Retinal pigment epithelial cell (primary cell): Measurements from ENCODE around the gene DNAH3.
"Not testable (repeated sequence)": the region's sequence is repeated elsewhere in the genome, so short reads cannot be mapped to it uniquely, and the experiment has no call there.

Experiments used
- DNase-seq: peaks from one replicate; pipeline ENCODE4 v3.0.0-alpha.2; 2010; ENCODE audit warnings: low read depth
- H3K4me3 ChIP-seq: 2 replicates; pipeline ENCODE4 v1.5.1; 2011; ENCODE audit warnings: mild to moderate bottlenecking, low read length, control low read depth, moderate library complexity
- TF ChIP-seq, protein P1 (sequence below): conservative IDR thresholded peaks from 2 replicates; pipeline ENCODE4 v1.5.1; 2011; ENCODE audit warnings: low read depth, low read length, control low read depth, inconsistent platforms

DNAH3 gene

DNA sequence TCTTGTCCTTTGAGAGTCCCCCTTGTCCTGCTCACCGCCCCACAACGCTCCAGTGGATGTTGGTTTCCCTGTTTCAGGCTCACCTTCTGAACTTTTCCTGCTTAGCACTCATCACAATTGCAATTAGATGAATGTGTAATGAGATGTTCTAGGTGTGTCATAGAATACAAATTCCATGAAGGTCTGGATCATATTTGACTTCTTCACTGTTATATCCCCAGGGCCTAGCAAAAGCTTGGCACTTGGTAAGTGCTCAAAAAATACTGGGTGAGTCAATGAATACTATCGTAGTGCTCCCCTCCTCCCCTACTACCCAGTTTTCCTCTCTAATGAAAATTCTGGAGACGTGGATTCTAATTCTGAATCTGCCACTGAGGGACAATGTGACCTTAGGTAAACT, 33.1 kb downstream of the DNAH3 start:
- H3K4me3 ChIP-seq = no peak overlapping the region
- DNase-seq = no peak
- TF ChIP-seq, protein P1, sequence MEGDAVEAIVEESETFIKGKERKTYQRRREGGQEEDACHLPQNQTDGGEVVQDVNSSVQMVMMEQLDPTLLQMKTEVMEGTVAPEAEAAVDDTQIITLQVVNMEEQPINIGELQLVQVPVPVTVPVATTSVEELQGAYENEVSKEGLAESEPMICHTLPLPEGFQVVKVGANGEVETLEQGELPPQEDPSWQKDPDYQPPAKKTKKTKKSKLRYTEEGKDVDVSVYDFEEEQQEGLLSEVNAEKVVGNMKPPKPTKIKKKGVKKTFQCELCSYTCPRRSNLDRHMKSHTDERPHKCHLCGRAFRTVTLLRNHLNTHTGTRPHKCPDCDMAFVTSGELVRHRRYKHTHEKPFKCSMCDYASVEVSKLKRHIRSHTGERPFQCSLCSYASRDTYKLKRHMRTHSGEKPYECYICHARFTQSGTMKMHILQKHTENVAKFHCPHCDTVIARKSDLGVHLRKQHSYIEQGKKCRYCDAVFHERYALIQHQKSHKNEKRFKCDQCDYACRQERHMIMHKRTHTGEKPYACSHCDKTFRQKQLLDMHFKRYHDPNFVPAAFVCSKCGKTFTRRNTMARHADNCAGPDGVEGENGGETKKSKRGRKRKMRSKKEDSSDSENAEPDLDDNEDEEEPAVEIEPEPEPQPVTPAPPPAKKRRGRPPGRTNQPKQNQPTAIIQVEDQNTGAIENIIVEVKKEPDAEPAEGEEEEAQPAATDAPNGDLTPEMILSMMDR = no peak

DNA sequence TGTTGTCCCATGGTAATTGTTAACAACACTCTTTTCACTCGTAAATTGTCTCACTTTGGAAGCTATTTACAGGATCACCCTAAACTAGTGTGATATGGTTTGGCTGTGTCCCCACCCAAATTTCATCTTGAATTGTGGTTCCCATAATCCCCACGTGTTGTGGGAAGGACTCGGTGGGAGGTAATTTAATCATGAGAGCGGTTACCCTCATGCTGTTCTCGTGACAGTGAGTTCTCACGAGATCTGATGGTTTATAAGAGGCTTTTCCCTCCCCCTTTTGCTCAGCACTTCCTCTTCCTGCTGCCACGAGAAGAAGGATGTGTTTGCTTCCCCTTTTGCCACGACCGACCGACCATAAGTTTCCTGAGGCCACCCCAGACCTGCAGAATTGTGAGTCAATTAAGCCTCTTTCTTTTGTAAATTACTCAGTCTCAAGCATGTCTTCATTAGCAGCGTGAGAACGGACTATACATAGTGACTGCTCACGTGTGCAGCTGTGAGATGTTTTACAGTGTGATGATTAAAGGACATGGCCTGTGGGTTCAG, 34.4 kb downstream of the DNAH3 start:
- TF ChIP-seq, protein P1 = no peak
- no peak for DNase-seq
- peak overlapping the region; percentile 6 for H3K4me3 ChIP-seq

DNA sequence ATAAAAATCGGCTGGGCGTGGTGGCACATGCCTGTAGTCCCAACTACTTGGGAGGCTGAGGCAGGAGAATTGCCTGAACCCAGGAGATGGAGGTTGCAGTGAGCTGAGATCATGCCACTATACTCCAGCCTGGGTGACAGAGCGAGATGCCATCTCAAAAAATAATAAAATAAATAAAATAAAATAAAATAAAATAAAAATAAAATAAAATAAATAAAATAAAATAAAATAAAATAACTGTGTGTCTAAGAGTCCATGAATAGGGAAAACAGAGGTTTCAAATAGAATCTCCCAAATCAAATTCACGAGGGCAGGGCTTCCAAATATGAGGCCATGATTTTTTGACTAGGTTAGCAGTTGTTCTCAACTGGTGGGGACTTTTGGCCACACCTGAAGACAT, 35.1 kb downstream of the DNAH3 start:
- H3K4me3 ChIP-seq, DNase-seq: not testable (repeated sequence)

DNA sequence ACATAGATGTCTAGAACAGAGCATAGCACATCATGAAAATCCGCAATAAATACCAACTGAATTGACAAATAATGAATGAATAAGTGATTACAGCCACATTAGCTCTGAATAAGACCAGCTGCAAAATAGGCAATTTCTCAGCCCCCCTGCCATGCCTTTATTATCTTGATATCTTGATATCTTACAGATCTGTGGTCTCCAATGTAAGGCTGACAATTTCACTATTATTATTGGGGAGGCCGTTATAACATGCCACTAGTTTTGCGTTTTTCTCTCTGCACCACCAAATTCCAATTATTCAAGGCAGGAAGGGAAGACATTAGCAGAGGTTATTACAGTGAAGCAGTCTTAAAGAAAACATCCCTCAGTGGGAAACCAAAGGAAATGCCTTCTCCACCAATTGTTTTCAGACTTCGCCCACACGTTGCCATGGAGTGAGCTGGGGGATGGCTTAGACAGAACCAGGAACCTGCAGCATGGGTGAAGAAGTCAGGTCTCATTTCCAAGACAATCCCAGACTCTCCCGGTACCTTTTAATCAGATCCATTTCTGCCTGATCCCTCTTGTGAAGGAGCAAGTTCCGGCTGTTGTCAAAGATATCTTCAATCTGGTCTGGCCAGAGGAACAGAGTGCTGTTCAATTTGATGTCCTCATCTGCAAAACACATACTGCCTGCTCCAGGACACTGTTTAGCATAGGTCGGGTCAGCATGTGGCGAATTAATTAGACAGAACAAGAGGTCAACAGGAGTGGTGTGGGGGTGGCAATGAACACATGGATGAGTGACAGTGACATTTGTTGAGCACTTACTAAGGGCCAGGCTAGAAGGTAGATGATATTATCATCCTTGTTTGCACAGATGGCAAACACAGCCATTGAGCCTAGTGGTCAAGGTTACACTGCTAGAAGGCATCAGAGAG, 46.4 kb downstream of the DNAH3 start:
- TF ChIP-seq, protein P1 = no peak
- no peak overlapping the region for H3K4me3 ChIP-seq
- DNase-seq = no peak

DNA sequence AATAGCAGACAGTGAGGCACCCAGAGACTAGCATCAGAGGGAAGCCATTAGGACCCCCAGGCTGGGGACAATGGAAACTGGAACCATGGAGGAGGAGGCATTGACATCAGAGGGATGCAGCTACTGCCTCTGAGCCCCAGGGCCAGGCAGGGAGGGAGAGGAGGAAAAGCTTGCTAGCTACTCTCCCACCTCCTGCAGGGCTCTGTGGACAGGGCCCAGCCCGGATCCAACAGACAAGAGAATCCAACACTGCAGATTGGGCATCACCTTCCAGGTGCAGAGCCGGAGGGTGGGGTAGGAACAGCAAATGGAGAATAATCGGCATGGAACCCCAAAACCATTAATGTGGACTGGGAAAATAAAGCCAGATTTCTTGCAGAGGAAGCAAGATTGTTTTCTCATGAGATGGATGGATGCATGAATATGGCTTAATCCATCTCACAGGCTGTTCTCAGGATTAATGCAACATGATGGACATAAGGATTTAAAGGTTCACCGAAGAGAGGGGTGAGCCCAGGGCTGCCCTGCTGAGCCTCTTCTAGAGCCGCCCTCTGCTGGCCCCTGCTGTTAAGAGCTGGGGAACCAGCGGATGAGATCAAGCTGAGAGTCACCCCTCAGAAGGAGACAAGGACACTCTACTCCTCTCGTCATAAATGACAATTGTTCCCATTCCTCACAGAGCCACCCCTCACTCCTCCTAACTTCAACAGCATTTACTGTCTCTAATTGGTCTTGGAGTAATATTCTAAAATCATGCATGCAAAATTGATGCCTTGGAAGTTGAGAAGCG, 48.8 kb downstream of the DNAH3 start:
- TF ChIP-seq, protein P1 = peak; percentile 81
- peak; percentile 43 for DNase-seq
- no peak overlapping the region for H3K4me3 ChIP-seq

DNA sequence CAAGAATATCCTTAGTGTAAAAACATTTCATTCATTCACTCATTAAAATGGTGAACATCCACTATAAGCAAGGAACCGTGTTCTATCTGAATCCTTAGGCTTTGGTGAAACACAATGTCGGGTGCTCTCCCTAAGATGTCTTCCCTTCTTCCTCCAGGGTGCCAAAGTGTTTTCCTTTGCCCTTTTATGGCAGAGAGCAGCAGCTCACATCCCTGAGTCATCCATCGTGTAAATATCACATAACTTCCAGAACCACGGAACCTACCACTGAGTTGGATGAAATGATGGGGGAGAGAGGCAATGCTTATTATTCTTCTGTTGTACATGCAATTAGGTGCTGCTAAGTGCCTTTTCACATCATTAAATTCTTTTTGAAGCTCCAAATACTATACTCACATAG, 50.2 kb downstream of the DNAH3 start:
- DNase-seq = no peak
- TF ChIP-seq, protein P1 = no peak

DNA sequence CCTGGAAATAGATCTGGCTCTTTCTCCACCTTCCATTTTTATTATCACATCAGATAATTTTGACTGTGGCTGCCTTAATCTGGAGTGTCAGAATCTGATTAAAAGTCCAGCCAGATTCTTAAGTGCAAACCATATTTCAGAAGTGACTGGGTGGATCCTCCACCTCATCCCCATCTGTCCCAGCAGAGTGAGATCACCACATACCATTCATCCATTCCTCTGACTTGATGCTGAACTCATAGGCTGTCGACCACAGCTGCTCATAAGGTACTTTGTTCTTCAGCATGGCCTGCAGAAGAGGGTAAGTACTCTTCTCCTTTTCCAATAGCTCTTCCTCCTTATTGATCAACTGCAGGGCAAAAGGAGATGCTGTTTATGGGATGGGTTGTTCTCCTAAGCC, 53.5 kb downstream of the DNAH3 start:
- H3K4me3 ChIP-seq = no peak overlapping the region
- TF ChIP-seq, protein P1 = no peak
- no peak for DNase-seq

More for the DNA sequence above, 50.2 kb downstream of the DNAH3 start:
- no peak overlapping the region for H3K4me3 ChIP-seq

DNA sequence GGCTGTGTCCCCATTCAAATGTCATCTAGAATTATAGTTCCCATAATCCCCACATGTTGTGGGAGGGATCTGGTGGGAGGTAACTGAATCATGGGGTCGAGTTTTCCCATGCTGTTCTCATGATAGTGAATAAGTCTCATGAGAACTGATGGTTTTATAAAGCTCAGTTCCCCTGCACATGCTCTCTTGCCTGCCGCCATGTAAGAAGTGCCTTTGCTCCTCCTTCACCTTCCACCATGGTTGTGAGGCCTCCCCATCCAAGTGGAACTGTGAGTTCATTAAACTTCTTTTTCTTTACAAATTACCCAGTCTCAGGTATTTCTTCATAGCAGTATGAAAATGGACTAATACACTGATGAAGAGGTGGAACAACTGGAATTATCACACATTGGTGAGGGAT, 55.9 kb downstream of the DNAH3 start:
- H3K4me3 ChIP-seq, DNase-seq: not testable (repeated sequence)
